ENCODE results near the gene MCTP2. TPM values are rescaled to one million over a fixed set of nuclear protein-coding genes. Genes with fewer than 3 reads are reported as not detected.
A peak's percentile ranks its signal among the peaks of the same experiment; 100 is the strongest.

Gene MCTP2
- total RNA-seq, 1 experiment from 2014 or later, result 1.3 TPM

DNA sequence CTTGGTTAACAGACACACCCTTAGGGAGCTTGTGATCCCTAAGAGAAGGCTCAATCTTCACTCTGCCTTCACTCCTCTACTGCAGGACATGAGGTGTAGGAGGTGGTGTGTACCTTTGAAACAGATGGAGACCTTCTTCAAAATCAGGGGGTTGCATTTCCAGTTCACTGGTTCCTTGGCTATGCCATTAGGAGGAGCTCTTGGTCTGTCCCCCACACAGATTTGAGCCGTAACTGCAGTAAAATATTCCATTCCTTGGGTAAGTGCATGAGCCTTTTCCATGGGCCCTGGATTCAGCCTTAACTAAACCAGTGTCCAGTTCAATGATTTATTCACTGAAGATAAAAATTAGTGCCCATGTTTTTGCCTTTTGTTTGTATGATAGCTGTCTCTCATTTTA is 144.6 kb downstream of the MCTP2 start:
- no peak overlapping the region for H3K27ac ChIP-seq (ENCODE audit: insufficient read length, low read depth, low read length)
- no peaks in the 10 kb centered on the region for H3K79me1 ChIP-seq (ENCODE audit: insufficient read depth, low read depth, low read length, poor library complexity, severe bottlenecking)
- H2AK5ac ChIP-seq (ENCODE audit: insufficient read length, low read length), result no peak overlapping the region
- no peak overlapping the region for H3T11ph ChIP-seq (ENCODE audit: low read length)
- H2BK20ac ChIP-seq (ENCODE audit: low read depth, low read length, poor library complexity, severe bottlenecking), result no peak overlapping the region
- no peak overlapping the region for H3K27ac Mint-ChIP-seq
- no peaks in the 10 kb centered on the region for H3K9me3 Mint-ChIP-seq
- TF ChIP-seq, protein P1, sequence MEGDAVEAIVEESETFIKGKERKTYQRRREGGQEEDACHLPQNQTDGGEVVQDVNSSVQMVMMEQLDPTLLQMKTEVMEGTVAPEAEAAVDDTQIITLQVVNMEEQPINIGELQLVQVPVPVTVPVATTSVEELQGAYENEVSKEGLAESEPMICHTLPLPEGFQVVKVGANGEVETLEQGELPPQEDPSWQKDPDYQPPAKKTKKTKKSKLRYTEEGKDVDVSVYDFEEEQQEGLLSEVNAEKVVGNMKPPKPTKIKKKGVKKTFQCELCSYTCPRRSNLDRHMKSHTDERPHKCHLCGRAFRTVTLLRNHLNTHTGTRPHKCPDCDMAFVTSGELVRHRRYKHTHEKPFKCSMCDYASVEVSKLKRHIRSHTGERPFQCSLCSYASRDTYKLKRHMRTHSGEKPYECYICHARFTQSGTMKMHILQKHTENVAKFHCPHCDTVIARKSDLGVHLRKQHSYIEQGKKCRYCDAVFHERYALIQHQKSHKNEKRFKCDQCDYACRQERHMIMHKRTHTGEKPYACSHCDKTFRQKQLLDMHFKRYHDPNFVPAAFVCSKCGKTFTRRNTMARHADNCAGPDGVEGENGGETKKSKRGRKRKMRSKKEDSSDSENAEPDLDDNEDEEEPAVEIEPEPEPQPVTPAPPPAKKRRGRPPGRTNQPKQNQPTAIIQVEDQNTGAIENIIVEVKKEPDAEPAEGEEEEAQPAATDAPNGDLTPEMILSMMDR (conservative IDR thresholded peaks at IDR 0.05), result peak; percentile 62
- no peaks in the 10 kb centered on the region for H3K27me3 Mint-ChIP-seq (ENCODE audit: low read depth)
- no peak overlapping the region for H3K14ac ChIP-seq (ENCODE audit: insufficient read depth, low read length)
- H3K9ac ChIP-seq (ENCODE audit: extremely low read depth, insufficient read length, low read length), result no peak overlapping the region
- no peaks in the 10 kb centered on the region for H3K79me2 ChIP-seq (ENCODE audit: insufficient read depth, low read length)
- no peak overlapping the region for H2BK15ac ChIP-seq (ENCODE audit: low read depth, low read length)
- H4K5ac ChIP-seq (ENCODE audit: insufficient read length, low read depth, low read length), result no peak overlapping the region
- H3K18ac ChIP-seq (ENCODE audit: insufficient read length, low read depth, low read length), result no peak overlapping the region
- no CpG with 5 or more reads among the region's 1 CpG for WGBS (ENCODE audit: extremely low coverage, insufficient read length, low lambda C conversion rate)
- no peak overlapping the region for H2BK5ac ChIP-seq (ENCODE audit: insufficient read length, low read length)
- no peaks in the 10 kb centered on the region for H3K9me3 ChIP-seq (ENCODE audit: control insufficient read depth, low read depth, low read length)
- DNase-seq, result no peak
- no peaks in the 10 kb centered on the region for H4K20me1 ChIP-seq (ENCODE audit: control insufficient read depth, insufficient read depth, insufficient read length)
- no peak overlapping the region for H3K4ac ChIP-seq (ENCODE audit: low read depth, low read length)
- H3K4me2 ChIP-seq (ENCODE audit: insufficient read depth, insufficient read length, low read length), result no peak overlapping the region
- no peaks in the 10 kb centered on the region for H3K23me2 ChIP-seq (ENCODE audit: insufficient read length, low read depth, low read length, poor library complexity, severe bottlenecking)
- H2AFZ ChIP-seq (ENCODE audit: low read length), result no peak overlapping the region
- H3K4me1 ChIP-seq (ENCODE audit: insufficient read depth, low read length), result no peaks in the 10 kb centered on the region
- no peaks in the 10 kb centered on the region for H3K27me3 ChIP-seq (ENCODE audit: insufficient read depth, low read length)
- no peak overlapping the region for H2BK12ac ChIP-seq (ENCODE audit: insufficient read length, low read depth, low read length)
- H3K4me1 Mint-ChIP-seq, result no peaks in the 10 kb centered on the region
- no peak overlapping the region for H3K23ac ChIP-seq (ENCODE audit: insufficient read length, low read depth, low read length)
- H3K4me3 Mint-ChIP-seq, result no peak overlapping the region
- H3K56ac ChIP-seq (ENCODE audit: insufficient read length, low read depth, low read length), result no peak overlapping the region
- no peaks in the 10 kb centered on the region for H3K36me3 Mint-ChIP-seq (ENCODE audit: insufficient read depth in 1 of 3, low read depth in 3 of 3)
- H2BK120ac ChIP-seq (ENCODE audit: low read depth, low read length, poor library complexity, severe bottlenecking), result no peak overlapping the region
- no peak overlapping the region for H4K91ac ChIP-seq (ENCODE audit: insufficient read length, low read depth, low read length)
- no peak overlapping the region for H4K8ac ChIP-seq (replicated peaks; ENCODE audit: insufficient read length, low read depth, low read length)

Measured in H9 (cell line).